Nasal cavity respiratory epithelium epithelial cell of viscerocranial mucosa (primary cell): ENCODE results near the gene PLAA. TPM values are rescaled to one million over a fixed set of nuclear protein-coding genes. Genes with fewer than 3 reads are reported as not detected.

Source experiments
- total RNA-seq: library from RNA; depleted of rRNA; stranded (reverse); fragments of >200 nt; gene quantifications from 2 replicates; pipeline ENCODE4 v1.2.3, GENCODE V29; 2014

The PLAA gene
- total RNA-seq = 32.5 and 55.0 TPM in 2 replicates

GRCh38 chr9:26946753-26947727 lies at the start of gene PLAA:
PLAA (minus strand) TSS chr9:26947242; CDS start chr9:26947045, 197 bp downstream.

DNA sequence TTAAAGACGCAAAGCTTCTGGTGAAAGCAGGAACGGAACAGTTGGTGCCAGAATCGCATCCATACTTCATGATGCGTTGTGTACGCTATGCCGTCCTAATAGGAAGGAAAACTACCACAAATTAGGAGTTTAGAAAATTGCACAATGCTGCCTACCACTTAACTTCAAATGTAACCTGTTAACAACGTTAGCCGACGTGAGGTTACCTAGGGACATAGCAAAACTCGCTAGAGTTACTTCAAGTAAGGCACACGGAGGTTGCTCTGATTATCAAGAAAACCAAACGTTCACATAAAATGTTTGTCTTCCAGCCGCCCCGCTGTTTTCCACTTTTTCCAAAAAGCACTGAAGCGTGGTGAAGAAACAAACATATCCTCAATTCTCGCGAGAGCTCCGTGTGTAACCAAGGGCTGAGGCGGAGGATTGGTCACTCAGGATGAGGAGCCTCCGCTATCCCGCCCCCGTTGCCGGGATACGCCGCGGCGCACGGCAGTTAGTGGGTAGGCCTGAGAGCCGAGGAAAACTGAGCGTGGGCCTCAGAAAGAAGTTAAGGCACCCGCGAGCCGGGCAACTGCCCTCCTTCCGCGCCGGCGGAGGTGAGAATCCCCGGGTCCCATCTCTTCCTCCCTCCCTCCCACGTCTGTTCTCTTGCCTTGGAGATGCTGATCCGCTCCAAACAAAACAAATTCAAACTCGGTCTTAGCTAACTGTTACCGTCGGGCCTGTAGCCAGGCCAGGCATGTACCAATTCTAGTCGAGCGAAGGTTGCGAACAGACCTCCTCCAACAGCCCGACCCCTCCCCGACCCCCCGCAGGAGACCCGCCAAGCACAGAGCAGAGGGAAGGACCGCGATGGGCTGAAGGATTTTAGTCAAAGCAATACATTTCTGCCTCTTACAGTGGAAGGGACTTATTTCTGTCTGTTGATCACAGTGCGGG lies 9.1 kb upstream of the PLAA start, which contains the start of gene IFT74:
Gene IFT74 (plus strand): TSS at position 492 of the 939 bp plus-strand sequence. CDS start 5,556 bp downstream, outside the sequence.

DNA sequence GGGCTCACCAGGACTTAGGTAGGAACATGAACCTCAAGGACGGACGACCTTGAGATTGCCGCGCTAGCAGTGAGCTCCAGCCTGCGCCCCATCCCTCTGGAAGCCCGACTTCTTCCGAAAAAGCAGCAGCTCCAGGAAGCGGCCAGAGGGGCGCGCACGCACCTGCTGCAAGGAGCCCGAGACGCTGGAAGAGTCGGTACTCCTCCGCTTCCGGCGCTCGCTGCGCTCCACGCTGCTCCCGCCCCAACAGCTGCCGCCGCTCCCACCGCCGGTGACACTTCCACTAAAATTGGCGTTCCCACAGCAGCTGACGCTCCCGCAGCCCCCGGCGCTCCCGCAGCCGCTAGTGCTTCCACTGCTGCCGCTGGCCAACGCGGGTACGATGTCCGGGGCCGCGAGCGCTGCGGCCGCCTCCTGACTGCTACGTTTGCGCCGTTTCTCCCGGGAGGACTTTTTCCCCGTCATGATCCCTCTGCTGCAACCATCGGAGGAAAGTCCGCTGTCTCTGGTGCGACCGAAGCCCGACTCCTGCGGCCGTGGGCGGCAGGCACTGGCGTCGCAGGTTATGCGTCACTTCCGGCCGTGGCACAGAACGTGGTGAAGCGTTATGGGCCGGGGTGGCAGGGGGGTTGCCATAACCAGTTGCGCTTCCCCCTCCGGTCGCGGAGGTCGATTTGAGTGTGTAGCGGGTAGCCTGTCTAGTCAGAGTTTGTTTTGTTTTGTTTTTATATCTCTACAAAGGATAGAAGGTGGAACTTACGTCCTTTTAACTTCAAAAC lies 54.6 kb downstream of the PLAA start, which contains the start of gene CAAP1:
Gene CAAP1 (minus strand): TSS at position 552 of the 779 bp plus-strand sequence. CDS start 87 bp downstream, at position 465.

Other genes with a start within 250 kb of the PLAA start
- gene CAAP1, start 54.4 kb downstream of the PLAA start, total RNA-seq = 29.3 and 31.1 TPM in 2 replicates
- 14.0 and 20.9 TPM in 2 replicates for gene IFT74, start 9.2 kb upstream of the PLAA start, total RNA-seq
- not detected in 2 replicates for gene LRRC19, start 58.4 kb upstream of the PLAA start, total RNA-seq
- gene TEK, start 162.0 kb upstream of the PLAA start, total RNA-seq = under 0.01 TPM in 2 replicates